HG03432 (cell line): Measurements from ENCODE around the gene PLEKHF1.

Experiments used
- ATAC-seq: cut with Tn5 transposase; IDR thresholded peaks from one replicate; pipeline ENCODE4 v1.9.1; 2021; ENCODE audit warnings: mild to moderate bottlenecking, moderate library complexity; ENCODE audit not compliant: unreplicated experiment

Gene PLEKHF1

GRCh38 chr19:29677001-29677817 lies 11.9 kb downstream of the PLEKHF1 start:
- no peak for ATAC-seq

- ATAC-seq, result no peak
Observed at GRCh38 chr19:29678484-29679106, 13.3 kb downstream of the PLEKHF1 start.

- ATAC-seq, result no peak
Observed at GRCh38 chr19:29679598-29680210, 14.4 kb downstream of the PLEKHF1 start.

- peak; percentile 85 for ATAC-seq
Observed at GRCh38 chr19:29680447-29680846, 15.2 kb downstream of the PLEKHF1 start.

GRCh38 chr19:29680937-29681336 lies 15.7 kb downstream of the PLEKHF1 start:
- no peak for ATAC-seq

GRCh38 chr19:29681422-29682235 lies 16.4 kb downstream of the PLEKHF1 start:
- no peak for ATAC-seq

GRCh38 chr19:29682236-29682895 lies 17.1 kb downstream of the PLEKHF1 start:
- ATAC-seq, result no peak

- no peak for ATAC-seq
Observed at GRCh38 chr19:29683009-29683408, 17.7 kb downstream of the PLEKHF1 start.

- no peak for ATAC-seq
Observed at GRCh38 chr19:29685326-29685725, 20.1 kb downstream of the PLEKHF1 start.

GRCh38 chr19:29686285-29686805 lies 21.1 kb downstream of the PLEKHF1 start:
- ATAC-seq, result no peak

GRCh38 chr19:29687244-29687896 lies 22.1 kb downstream of the PLEKHF1 start:
- ATAC-seq, result no peak

GRCh38 chr19:29687897-29688728 lies 22.9 kb downstream of the PLEKHF1 start:
- no peak for ATAC-seq

GRCh38 chr19:29690842-29691241 lies 25.6 kb downstream of the PLEKHF1 start:
- peak; percentile 57 for ATAC-seq

GRCh38 chr19:29694161-29694560 lies 28.9 kb downstream of the PLEKHF1 start:
- ATAC-seq, result no peak

GRCh38 chr19:29694669-29695627 lies 29.7 kb downstream of the PLEKHF1 start:
- ATAC-seq, result peak; percentile 95

GRCh38 chr19:29695765-29696564 lies 30.7 kb downstream of the PLEKHF1 start:
- ATAC-seq, result no peak

GRCh38 chr19:29696565-29696846 lies 31.2 kb downstream of the PLEKHF1 start:
- ATAC-seq, result no peak
